Uterus (tissue), 4 donors: ENCODE data around the gene CKAP2L. TPM values are rescaled to one million over a fixed set of nuclear protein-coding genes. Genes with fewer than 3 reads are reported as not detected.

Experiments
- DNase-seq, 2 donors: peaks; one replicate each; pipeline ENCODE4 v3.0.0-alpha.2; 2019 to 2020
- H3K27ac ChIP-seq, 2 donors: fragments of 200-600 bp; sonication (generic); 1 replicate in 1 of 2; 2 replicates in 1 of 2; pipeline ENCODE4 v1.5.1; 2016 to 2018
- H3K27me3 ChIP-seq, 2 donors: fragments of 200-600 bp; sonication (generic); one replicate each; pipeline ENCODE4 v1.5.1; 2018 to 2019; ENCODE audit warnings: control low read depth in 1 of 2
- H3K36me3 ChIP-seq, 2 donors: fragments of 200-600 bp; sonication (generic); one replicate each; pipeline ENCODE4 v1.5.1; 2019; ENCODE audit warnings: control low read depth in 1 of 2
- H3K4me1 ChIP-seq, 2 donors: fragments of 200-600 bp; sonication (generic); one replicate each; pipeline ENCODE4 v1.5.1; 2018 to 2019; ENCODE audit warnings: control low read depth in 1 of 2
- H3K4me3 ChIP-seq, 2 donors: fragments of 200-600 bp; sonication (generic); 1 replicate in 1 of 2; 2 replicates in 1 of 2; pipeline ENCODE4 v1.5.1; 2018 to 2019; ENCODE audit warnings: mild to moderate bottlenecking in 1 of 2
- H3K9me3 ChIP-seq, 2 donors: fragments of 200-600 bp; sonication (generic); one replicate each; pipeline ENCODE4 v1.5.1; 2019; ENCODE audit warnings: control low read depth in 1 of 2
- POLR2A ChIP-seq, 2 donors: fragments of 450-650 bp; IDR thresholded peaks; one replicate each; pipeline ENCODE4 v1.6.1; 2016; ENCODE audit warnings: antibody characterized with exemption in 2 of 2, mild to moderate bottlenecking in 1 of 2, moderate library complexity in 1 of 2
- intact Hi-C: fragments of 100-400 bp; cut with DNase I; formaldehyde crosslinking; loops from one replicate; pipeline ENCODE4 v1.15.1; 2023; ENCODE audit warnings: low total_unique reads
- total RNA-seq, 4 donors: library from RNA; depleted of rRNA in 3 of 4; stranded (reverse); fragments of >200 nt in 3 of 4; gene quantifications; one replicate each; pipeline versions ENCODE4 v1.1.0 to v1.2.4, GENCODE V29; 2014 to 2023
- TF ChIP-seq, protein P1 (sequence below), 4 experiments: fragments of 200-600 bp in 2 of 4; fragments of 450-650 bp in 2 of 4; sonication (generic) in 2 of 4; IDR thresholded peaks; one replicate each; pipeline ENCODE4 v1.5.1; 2016 to 2019; ENCODE audit warnings: antibody characterized with exemption in 4 of 4, mild to moderate bottlenecking in 2 of 4, moderate library complexity in 1 of 4
- donor health status: DM: yes; HTN: yes; CAD: no.

CKAP2L gene
- total RNA-seq, 4 donors from 2014 or later: 8.8 TPM; not detected in 3

DNA sequence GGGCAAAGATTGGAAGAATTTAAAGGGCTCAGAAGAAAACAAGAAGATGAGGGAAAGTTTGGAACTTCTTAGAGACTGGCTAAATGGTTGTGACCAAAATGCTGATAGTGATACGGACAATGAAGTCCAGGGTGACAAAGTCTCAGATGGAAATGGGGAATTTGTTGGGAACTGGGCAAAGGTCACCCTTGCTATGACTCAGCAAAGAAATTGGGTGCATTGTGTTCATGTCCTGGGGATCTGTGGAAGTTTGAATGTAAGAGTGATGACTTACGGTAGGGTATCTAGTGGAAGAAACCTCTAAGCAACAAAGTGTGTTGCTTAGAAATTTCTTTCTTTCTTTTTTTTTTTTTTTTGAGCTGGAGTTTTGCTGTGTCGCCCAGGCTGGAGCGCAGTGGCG, 25.9 kb upstream of the CKAP2L start:
- intact Hi-C loops: no loop called here
- H3K36me3 ChIP-seq: no peaks in the 10 kb centered on the region

DNA sequence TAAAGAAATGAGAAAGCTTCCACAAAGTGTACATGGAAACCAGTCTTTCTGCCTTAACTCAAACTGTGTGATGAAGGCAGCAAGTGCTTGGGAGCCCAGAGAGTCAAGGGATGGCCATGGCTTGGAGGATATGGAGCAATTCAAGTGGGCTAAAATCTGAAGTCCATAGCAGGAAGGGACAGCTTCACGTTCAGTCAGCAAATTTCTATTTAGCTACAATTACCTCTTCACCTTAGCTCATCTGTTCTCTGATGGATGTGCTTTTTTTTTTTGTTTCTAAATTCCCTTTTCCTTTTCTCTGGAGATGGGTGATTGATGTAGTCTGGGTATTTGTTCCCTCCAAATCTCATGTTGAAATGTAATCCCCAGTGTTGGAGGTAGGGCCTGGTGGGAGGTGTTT, 24.8 kb upstream of the CKAP2L start:
- DNase-seq: no peak
- TF ChIP-seq, protein P1, sequence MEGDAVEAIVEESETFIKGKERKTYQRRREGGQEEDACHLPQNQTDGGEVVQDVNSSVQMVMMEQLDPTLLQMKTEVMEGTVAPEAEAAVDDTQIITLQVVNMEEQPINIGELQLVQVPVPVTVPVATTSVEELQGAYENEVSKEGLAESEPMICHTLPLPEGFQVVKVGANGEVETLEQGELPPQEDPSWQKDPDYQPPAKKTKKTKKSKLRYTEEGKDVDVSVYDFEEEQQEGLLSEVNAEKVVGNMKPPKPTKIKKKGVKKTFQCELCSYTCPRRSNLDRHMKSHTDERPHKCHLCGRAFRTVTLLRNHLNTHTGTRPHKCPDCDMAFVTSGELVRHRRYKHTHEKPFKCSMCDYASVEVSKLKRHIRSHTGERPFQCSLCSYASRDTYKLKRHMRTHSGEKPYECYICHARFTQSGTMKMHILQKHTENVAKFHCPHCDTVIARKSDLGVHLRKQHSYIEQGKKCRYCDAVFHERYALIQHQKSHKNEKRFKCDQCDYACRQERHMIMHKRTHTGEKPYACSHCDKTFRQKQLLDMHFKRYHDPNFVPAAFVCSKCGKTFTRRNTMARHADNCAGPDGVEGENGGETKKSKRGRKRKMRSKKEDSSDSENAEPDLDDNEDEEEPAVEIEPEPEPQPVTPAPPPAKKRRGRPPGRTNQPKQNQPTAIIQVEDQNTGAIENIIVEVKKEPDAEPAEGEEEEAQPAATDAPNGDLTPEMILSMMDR (IDR thresholded peaks at IDR 0.05): no peak
- TF ChIP-seq POLR2A (IDR thresholded peaks at IDR 0.05): no peak
- H3K4me3 ChIP-seq: no peak overlapping the region
- no peaks in the 10 kb centered on the region for H3K9me3 ChIP-seq
- H3K36me3 ChIP-seq: no peaks in the 10 kb centered on the region
- no peaks in the 10 kb centered on the region for H3K4me1 ChIP-seq
- intact Hi-C loops: no loop called here
- no peak overlapping the region for H3K27ac ChIP-seq
- no peaks in the 10 kb centered on the region for H3K27me3 ChIP-seq

More for the DNA sequence above, 25.9 kb upstream of the CKAP2L start:
- no peak overlapping the region for H3K4me3 ChIP-seq
- DNase-seq: no peak
- H3K27ac ChIP-seq: no peak overlapping the region
- H3K4me1 ChIP-seq: no peaks in the 10 kb centered on the region
- TF ChIP-seq POLR2A (IDR thresholded peaks at IDR 0.05): no peak
- TF ChIP-seq, protein P1 (IDR thresholded peaks at IDR 0.05): no peak
- H3K9me3 ChIP-seq: no peaks in the 10 kb centered on the region
- H3K27me3 ChIP-seq: no peaks in the 10 kb centered on the region

DNA sequence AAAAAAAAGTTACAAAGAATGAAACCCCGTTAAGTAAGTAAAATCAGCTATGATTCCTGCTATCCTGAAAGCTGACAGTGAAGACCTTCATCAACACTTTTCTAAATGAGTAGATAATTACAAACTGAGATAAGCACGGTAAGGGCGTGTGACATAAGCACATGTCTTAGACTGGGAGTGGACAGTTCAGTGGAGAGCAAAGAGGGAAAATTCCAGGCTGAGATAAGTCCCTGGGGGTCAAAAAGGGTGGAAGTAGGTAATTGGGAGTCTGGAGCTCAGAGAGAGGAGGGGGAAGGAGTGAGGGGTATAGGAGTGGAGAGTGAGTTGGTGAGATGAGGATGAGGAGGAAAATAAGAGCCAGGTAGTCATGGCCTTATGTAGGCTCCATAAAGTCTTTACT, 24.2 kb upstream of the CKAP2L start:
- no peaks in the 10 kb centered on the region for H3K4me1 ChIP-seq
- DNase-seq: no peak
- TF ChIP-seq POLR2A (IDR thresholded peaks at IDR 0.05): no peak
- TF ChIP-seq, protein P1 (IDR thresholded peaks at IDR 0.05): no peak
- H3K27ac ChIP-seq: no peak overlapping the region
- no peaks in the 10 kb centered on the region for H3K36me3 ChIP-seq
- H3K4me3 ChIP-seq: no peak overlapping the region
- H3K27me3 ChIP-seq: no peaks in the 10 kb centered on the region
- intact Hi-C loops: no loop called here
- H3K9me3 ChIP-seq: no peaks in the 10 kb centered on the region

DNA sequence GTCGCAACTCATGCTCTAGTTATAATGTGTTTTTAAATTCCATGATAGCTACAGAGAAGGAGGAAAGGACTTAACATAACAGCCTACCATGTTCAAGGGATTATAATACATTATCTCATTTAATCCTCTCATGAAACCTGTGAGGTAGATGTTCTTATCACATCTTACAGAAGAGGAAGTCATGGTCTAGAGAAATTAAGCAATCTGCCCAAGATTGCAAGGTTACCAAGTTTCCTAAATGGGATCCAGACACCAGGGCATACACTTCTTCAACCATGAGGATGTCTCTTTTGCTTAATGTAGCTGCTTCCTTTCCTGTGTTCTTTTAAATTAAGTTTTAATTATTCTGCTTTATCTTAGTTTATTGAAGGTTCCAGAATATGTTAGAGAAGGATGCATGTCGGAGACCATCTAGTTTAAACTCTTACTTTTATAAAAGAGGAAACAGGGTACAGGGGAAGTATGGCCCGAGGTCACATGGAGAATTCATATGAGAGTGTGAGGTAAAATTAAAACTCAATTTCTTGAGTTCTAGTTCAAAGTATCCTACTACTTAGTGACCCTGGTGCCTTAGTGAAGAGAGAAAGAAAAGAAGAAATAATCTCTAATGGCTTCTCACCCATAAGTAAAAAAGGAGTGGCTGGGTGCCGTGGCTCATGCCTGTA, 23.5 kb upstream of the CKAP2L start:
- TF ChIP-seq POLR2A (IDR thresholded peaks at IDR 0.05): no peak
- TF ChIP-seq, protein P1 (IDR thresholded peaks at IDR 0.05): no peak
- intact Hi-C loops: no loop called here
- H3K4me3 ChIP-seq: no peak overlapping the region
- H3K36me3 ChIP-seq: no peaks in the 10 kb centered on the region
- no peak overlapping the region for H3K27ac ChIP-seq
- H3K9me3 ChIP-seq: no peaks in the 10 kb centered on the region
- H3K4me1 ChIP-seq: no peaks in the 10 kb centered on the region
- no peak for DNase-seq
- no peaks in the 10 kb centered on the region for H3K27me3 ChIP-seq

DNA sequence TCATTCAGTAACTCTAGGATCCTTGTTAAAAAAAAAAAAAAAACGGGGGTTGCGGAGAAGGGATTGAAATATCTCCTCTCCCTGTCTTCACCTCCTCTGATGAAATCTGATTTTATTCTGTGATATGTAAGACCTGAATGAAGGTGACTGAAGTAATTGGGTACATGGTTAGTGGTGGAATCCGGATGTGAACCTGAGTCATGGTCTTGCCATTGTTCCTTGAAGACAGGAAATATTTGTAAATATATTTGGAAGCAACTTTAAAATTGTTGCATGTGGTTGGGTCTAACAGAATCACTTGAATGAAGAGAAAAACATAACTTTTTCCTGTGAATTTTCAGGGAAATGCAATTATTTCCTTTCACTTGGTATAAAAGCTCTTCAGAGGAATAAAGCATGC, 22.9 kb upstream of the CKAP2L start:
- TF ChIP-seq, protein P1 (IDR thresholded peaks at IDR 0.05): no peak
- TF ChIP-seq POLR2A (IDR thresholded peaks at IDR 0.05): no peak
- Histone ChIP-seq H3K4me3 (no peak overlapping the region), H3K27ac (no peak overlapping the region), H3K27me3 (no peaks in the 10 kb centered on the region), H3K4me1 (no peaks in the 10 kb centered on the region), H3K9me3 (no peaks in the 10 kb centered on the region), H3K36me3 (no peaks in the 10 kb centered on the region)
- intact Hi-C loops: no loop called here
- no peak for DNase-seq
